Spleen (tissue), 11 donors: ENCODE measurements around the gene LCN10. TPM values are rescaled to one million over a fixed set of nuclear protein-coding genes. Genes with fewer than 3 reads are reported as not detected.

Source experiments
- DNase-seq: peaks from one replicate; pipeline ENCODE4 v3.0.0-alpha.2; 2020
- H3K27ac ChIP-seq, 8 donors: fragments of 200-600 bp; sonication (generic) in 7 of 8; 1 replicate in 4 of 8; 2 replicates in 4 of 8; pipeline versions ENCODE4 v1.5.0 to v1.8.0; 2016 to 2021; ENCODE audit warnings: inconsistent platforms in 4 of 8, mild to moderate bottlenecking in 4 of 8, moderate library complexity in 1 of 8
- H3K27me3 ChIP-seq, 7 donors: fragments of 200-600 bp; sonication (generic) in 6 of 7; replicated peaks in 1 of 7; 1 replicate in 4 of 7; 2 replicates in 3 of 7; pipeline versions ENCODE4 v1.5.0 to v1.8.0; 2016 to 2021; ENCODE audit warnings: inconsistent platforms in 3 of 7, mild to moderate bottlenecking in 1 of 7
- H3K36me3 ChIP-seq, 6 donors: fragments of 200-600 bp; sonication (generic) in 5 of 6; 1 replicate in 4 of 6; 2 replicates in 2 of 6; pipeline versions ENCODE4 v1.5.0 to v1.8.0; 2016 to 2021; ENCODE audit warnings: inconsistent platforms in 2 of 6
- H3K4me1 ChIP-seq, 6 donors: fragments of 200-600 bp; sonication (generic) in 5 of 6; 1 replicate in 3 of 6; 2 replicates in 3 of 6; pipeline versions ENCODE4 v1.5.0 to v1.8.0; 2016 to 2021; ENCODE audit warnings: inconsistent platforms in 3 of 6
- H3K4me3 ChIP-seq, 8 donors: fragments of 200-600 bp; sonication (generic) in 7 of 8; 1 replicate in 4 of 8; 2 replicates in 4 of 8; pipeline versions ENCODE4 v1.5.0 to v1.8.0; 2016 to 2021; ENCODE audit warnings: inconsistent platforms in 4 of 8, mild to moderate bottlenecking in 4 of 8, moderate library complexity in 2 of 8
- H3K9me3 ChIP-seq, 8 donors: fragments of 200-600 bp; sonication (generic) in 7 of 8; 1 replicate in 4 of 8; 2 replicates in 4 of 8; pipeline versions ENCODE4 v1.5.0 to v1.8.0; 2016 to 2021; ENCODE audit warnings: inconsistent platforms in 4 of 8
- CTCF ChIP-seq, 11 experiments: fragments of 200-600 bp in 7 of 11; fragments of 450-650 bp in 4 of 11; sonication (generic) in 4 of 11; IDR thresholded peaks in 8 of 11; conservative IDR thresholded peaks in 3 of 11; 1 replicate in 7 of 11; 2 replicates in 4 of 11; pipeline versions ENCODE4 v1.4.0 to v1.8.0; 2016 to 2021; ENCODE audit warnings: antibody characterized with exemption in 11 of 11, inconsistent platforms in 4 of 11, mild to moderate bottlenecking in 1 of 11
- POLR2A ChIP-seq, 3 donors: fragments of 450-650 bp; IDR thresholded peaks; one replicate each; pipeline ENCODE4 v1.5.1; 2017; ENCODE audit warnings: antibody characterized with exemption in 3 of 3, mild to moderate bottlenecking in 1 of 3
- POLR2AphosphoS5 ChIP-seq, 3 donors: sonication (generic); formaldehyde crosslinking; IDR thresholded peaks; one replicate each; pipeline ENCODE4 v1.5.1; 2017; ENCODE audit warnings: antibody characterized with exemption in 3 of 3
- WGBS, 5 donors: extraction: QIAGEN DNeasy Blood & Tissue Kit in 3 of 5; methylation state at CpG; one replicate each; pipeline versions ENCODE4 v1.1.5 to v1.1.7; 2013 to 2018; 5-methylcytosine and 5-hydroxymethylcytosine counted together
- intact Hi-C: fragments of 100-400 bp; cut with DNase I; formaldehyde crosslinking; loops from one replicate; pipeline ENCODE4 v1.15.0; 2023; ENCODE audit warnings: low total_unique reads
- polyA plus RNA-seq, 3 donors: library from polyadenylated mRNA; stranded (reverse); fragments of 200-250 nt; gene quantifications; one replicate each; pipeline ENCODE4 v1.2.1, GENCODE V29; 2013
- total RNA-seq, 7 donors: library from RNA; depleted of rRNA in 3 of 7; stranded (reverse); fragments of >200 nt in 3 of 7; fragmentation: NEBNext Ultra II Directional in 4 of 7; extraction: Animal tissue kit (Norgen Biotek cat#: 25700) in 4 of 7; gene quantifications; one replicate each; pipeline versions ENCODE4 v1.1.0 to v1.2.1, GENCODE V29; 2016 to 2021
- donor health status: healthy with polysubstance abuse.
- donor health status: DM: no; HTN: no; CAD: no; lungs with moderate emphysema.
- donor health status: DM: no; HTN: no; CAD: no.
- donor health status: Bipolar disorder and iron deficiency.
- donor health status: healthy.
- donor health status: DM: no; HTN: no; CAD: no.
- donor health status: DM: yes; HTN: yes; CAD: no.

LCN10 gene
- total and polyA plus RNA-seq, 10 donors: 7.2 to 41.3 (median 15.8) TPM

DNA sequence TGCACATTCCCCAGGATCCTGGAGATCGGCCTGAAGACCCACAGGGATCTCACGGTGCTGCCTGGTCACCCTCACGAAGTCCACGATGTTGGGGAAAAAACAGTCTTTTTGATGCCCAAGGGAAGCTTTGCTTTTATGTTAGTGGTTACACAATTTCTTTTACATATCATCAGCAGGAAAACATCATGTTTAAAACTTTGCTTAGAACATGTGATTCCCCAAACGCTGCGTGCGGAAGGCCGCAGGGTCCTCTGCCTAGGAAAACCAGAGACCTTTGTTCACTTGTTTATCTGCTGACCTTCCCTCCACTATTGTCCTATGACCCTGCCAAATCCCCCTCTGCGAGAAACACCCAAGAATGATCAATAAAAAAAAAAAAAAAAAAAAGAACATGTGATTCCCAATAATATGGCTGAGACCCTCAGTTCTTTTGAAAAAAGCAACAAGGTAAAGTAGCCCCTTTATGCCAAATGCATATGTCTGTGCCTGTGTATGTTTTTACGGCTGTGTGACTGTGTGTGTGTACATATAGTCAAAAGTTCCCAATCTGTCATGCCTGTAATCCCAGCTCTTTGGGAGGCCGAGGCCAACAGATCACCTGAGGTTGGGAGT lies 44.0 kb downstream of the LCN10 start:
- WGBS, 5 donors: 73 to 91% (median 82%) methylated on average over 10 to 11 of the region's 11 CpGs
- DNase-seq: no peak

DNA sequence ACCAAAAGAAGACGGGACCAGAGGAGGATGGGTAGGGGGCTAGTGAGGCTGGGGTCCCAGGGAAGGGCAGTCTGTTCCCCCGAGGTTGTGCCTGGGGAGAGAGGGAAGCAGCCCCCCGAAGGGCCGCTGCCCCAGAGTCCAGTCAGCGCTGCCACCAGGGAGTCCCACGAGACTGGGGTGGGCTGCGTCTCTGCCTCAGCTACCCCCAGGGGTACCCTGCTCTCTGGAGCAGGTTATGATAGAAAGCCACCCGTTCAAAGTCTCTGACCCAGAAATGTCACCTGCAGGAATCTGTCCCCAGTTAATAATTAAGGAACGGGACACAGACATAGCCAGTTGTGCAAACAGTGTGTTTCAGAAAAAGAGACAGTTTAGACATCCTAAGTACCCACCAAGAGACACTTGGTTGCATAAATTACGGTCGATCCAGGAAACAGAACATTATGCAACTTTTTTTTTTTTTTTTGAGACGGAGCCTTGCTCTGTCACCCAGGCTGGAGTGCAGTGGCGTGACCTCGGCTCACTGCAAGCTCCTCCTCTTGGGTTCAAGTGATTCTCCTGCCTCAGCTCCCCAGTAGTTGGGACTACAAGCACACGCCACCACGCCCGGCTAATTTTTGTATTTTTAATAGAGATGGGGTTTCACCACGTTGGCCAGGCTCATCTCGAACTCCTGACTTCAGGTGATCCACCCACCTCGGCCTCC lies 44.8 kb downstream of the LCN10 start:
- no peak for DNase-seq
- WGBS, 5 donors: 37 to 63% (median 51%) methylated on average over 19 to 20 of the region's 20 CpGs
- H3K36me3 ChIP-seq: no peaks in the 10 kb centered on the region
- no peaks in the 10 kb centered on the region for H3K9me3 ChIP-seq
- intact Hi-C loops: no loop called here
- peaks cover 10 to 90% (median 58%) of the 10 kb centered on the region in 6 donors for H3K4me1 ChIP-seq
- TF ChIP-seq POLR2AphosphoS5 (IDR thresholded peaks at IDR 0.05) (peak in 1 of 3 donors; percentile 12), CTCF (IDR thresholded peaks at IDR 0.05 in 8 of 11, conservative IDR thresholded peaks at IDR 0.05 in 3 of 11) (no peak)
- H3K27me3 ChIP-seq: peaks cover 0 to 66% (median 8%) of the 10 kb centered on the region in 7 donors
- peak overlapping the region in 6 of 8 donors; percentile 40 to 88 (median 82) for H3K27ac ChIP-seq
- H3K4me3 ChIP-seq: peak overlapping the region in 1 of 8 donors; percentile 9

More for the DNA sequence above, 44.0 kb downstream of the LCN10 start:
- Histone ChIP-seq H3K4me3 (no peak overlapping the region), H3K4me1 (peaks cover 13 to 90% (median 60%) of the 10 kb centered on the region in 6 donors), H3K27me3 (peaks cover 0 to 60% (median 8%) of the 10 kb centered on the region in 7 donors), H3K9me3 (no peaks in the 10 kb centered on the region), H3K36me3 (no peaks in the 10 kb centered on the region), H3K27ac (peak overlapping the region in 4 of 8 donors; percentile 82 to 88 (median 84))
- intact Hi-C loops: no loop called here
- no peak for TF ChIP-seq POLR2AphosphoS5 (IDR thresholded peaks at IDR 0.05)
- no peak for TF ChIP-seq POLR2A (IDR thresholded peaks at IDR 0.05)
- no peak for TF ChIP-seq CTCF (IDR thresholded peaks at IDR 0.05 in 8 of 11, conservative IDR thresholded peaks at IDR 0.05 in 3 of 11)

DNA sequence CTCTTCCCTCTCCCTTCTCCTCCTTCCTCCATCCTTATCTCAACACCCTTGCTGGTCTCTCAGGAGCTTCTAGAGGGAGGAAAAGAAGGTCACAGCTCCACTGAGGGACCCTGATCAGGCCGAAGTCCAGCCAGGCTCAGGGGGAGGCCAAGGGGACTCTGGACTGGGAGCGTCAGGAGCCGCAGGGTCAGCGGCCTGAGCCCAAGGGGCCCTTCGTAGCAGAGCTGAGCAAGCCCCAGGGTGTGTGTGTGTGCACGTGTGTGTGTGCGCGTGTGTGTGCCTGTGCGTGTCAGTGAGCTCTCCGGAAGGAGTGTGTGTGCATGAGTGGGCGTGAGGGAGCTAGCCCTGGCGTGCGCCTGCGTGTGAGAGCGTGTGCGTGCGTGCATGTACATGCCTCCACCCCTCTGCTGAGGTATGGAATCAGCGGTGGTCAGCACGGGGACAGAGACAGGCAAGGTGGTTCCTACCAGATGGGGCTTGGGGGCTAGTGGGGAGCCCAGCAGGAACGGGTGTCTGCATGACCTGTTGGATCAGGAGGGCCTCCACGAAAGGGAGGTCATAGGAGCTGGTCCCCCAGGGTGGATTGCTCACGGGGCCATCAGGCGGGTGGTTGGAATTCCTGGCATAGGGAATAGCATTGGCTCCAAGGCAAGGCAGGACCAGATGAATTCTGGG lies 45.5 kb downstream of the LCN10 start:
- Histone ChIP-seq H3K4me1 (peaks cover 10 to 89% (median 58%) of the 10 kb centered on the region in 6 donors), H3K36me3 (no peaks in the 10 kb centered on the region), H3K27me3 (peaks cover 0 to 66% (median 8%) of the 10 kb centered on the region in 7 donors), H3K9me3 (no peaks in the 10 kb centered on the region), H3K27ac (peak overlapping the region in 5 of 8 donors; percentile 58 to 88 (median 83)), H3K4me3 (peak overlapping the region in 1 of 8 donors; percentile 9)
- no peak for DNase-seq
- TF ChIP-seq POLR2AphosphoS5 (IDR thresholded peaks at IDR 0.05) (no peak), POLR2A (IDR thresholded peaks at IDR 0.05) (no peak), CTCF (IDR thresholded peaks at IDR 0.05 in 8 of 11, conservative IDR thresholded peaks at IDR 0.05 in 3 of 11) (no peak)
- 68 to 83% (median 71%) methylated on average over 19 to 23 of the region's 23 CpGs for WGBS, 5 donors
- intact Hi-C loops: no loop called here
